ENCODE data around the gene DTNA.
A peak's percentile ranks its signal among the peaks of the same experiment; 100 is the strongest.

GRCh38 chr18:34729264-34729663 lies 19.2 kb downstream of the DTNA start:
- TF ChIP-seq CTCF (IDR thresholded peaks at IDR 0.05; ENCODE audit: low read length) (peak; percentile 42), EZH2phosphoT487 (IDR thresholded peaks at IDR 0.05; ENCODE audit: low read length) (no peak), EZH2 (optimal IDR thresholded peaks at IDR 0.05; ENCODE audit: low read depth, low read length) (no peak)

All from MM.1S (cell line).